ENCODE results near the gene POU6F2.

POU6F2 gene

DNA sequence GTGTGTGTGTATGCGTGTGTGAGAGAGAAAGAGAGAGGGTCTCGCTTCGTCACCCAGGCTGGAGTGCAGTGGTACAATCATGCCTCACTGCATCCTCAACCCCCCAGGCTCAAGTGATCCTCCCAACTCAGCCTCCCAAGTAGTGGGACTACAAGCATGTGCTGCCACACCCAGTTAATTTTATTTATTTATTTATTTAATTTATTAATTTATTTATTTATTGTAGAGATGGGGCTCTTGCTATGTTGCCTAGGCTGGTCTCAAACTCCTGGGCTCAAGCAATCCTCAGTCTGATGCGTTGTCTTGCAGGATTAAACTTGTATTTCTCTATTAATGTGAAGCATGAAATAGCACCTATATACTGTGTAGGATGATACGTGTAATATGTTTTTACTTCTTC, 21.8 kb upstream of the POU6F2 start:
- no CpG with 5 or more reads among the region's 5 CpGs for WGBS, 2 donors (ENCODE audit: extremely low coverage in 2 of 2, insufficient read length in 2 of 2, insufficient replicate concordance in 1 of 2)
- Histone ChIP-seq H2BK120ac (ENCODE audit: low read depth, low read length) (no peak overlapping the region), H3K4ac (ENCODE audit: low read length) (no peak overlapping the region), H3K18ac (ENCODE audit: low read length) (no peak overlapping the region), H2BK12ac (ENCODE audit: low read length) (no peak overlapping the region), H2BK15ac (ENCODE audit: low read length) (no peak overlapping the region), H2AFZ (ENCODE audit: low read length) (no peak overlapping the region), H4K91ac (ENCODE audit: low read depth, low read length, poor library complexity) (no peak overlapping the region), H3K23ac (ENCODE audit: low read depth, low read length, poor library complexity) (no peak overlapping the region), H4K8ac (ENCODE audit: low read depth, low read length) (no peak overlapping the region), H3K79me1 (ENCODE audit: low read depth, low read length) (no peaks in the 10 kb centered on the region), H3K4me2 (ENCODE audit: insufficient read depth, low read length, poor library complexity, severe bottlenecking) (no peak overlapping the region), H3K4me3 (ENCODE audit: low read length in 2 of 2) (no peak overlapping the region), H3K9ac (ENCODE audit: low read depth, low read length, poor library complexity) (peak overlapping the region; percentile 44), H3K9me3 (replicated peaks in 1 of 2; ENCODE audit: control insufficient read depth in 2 of 2, insufficient read depth in 1 of 2, low read depth in 1 of 2, low read length in 2 of 2) (no peaks in the 10 kb centered on the region), H3K27ac (replicated peaks; ENCODE audit: low read length) (no peak overlapping the region), H2BK5ac (ENCODE audit: low read length) (no peak overlapping the region), H3K14ac (ENCODE audit: low read length) (no peak overlapping the region), H3K36me3 (replicated peaks in 1 of 2; ENCODE audit: control insufficient read depth in 2 of 2, insufficient read depth in 2 of 2, low read length in 2 of 2) (no peaks in the 10 kb centered on the region), H3K27me3 (ENCODE audit: control insufficient read depth in 3 of 3, insufficient read depth in 3 of 3, low read depth in 1 of 3, low read length in 3 of 3) (no peaks in the 10 kb centered on the region), H2AK5ac (ENCODE audit: low read depth, low read length) (no peak overlapping the region), H3K4me1 (ENCODE audit: control insufficient read depth in 2 of 2, insufficient read depth in 1 of 2, low read depth in 1 of 2, low read length in 2 of 2) (peaks cover 0 to 3% of the 10 kb centered on the region in 2 donors)
- no peak for DNase-seq (ENCODE audit: low spot score)

- Histone ChIP-seq H4K91ac (ENCODE audit: low read depth, low read length, poor library complexity) (no peak overlapping the region), H3K9me3 (replicated peaks in 1 of 2; ENCODE audit: control insufficient read depth in 2 of 2, insufficient read depth in 1 of 2, low read depth in 1 of 2, low read length in 2 of 2) (peaks cover 2 to 3% of the 10 kb centered on the region in 2 donors), H3K27me3 (ENCODE audit: control insufficient read depth in 3 of 3, insufficient read depth in 3 of 3, low read depth in 1 of 3, low read length in 3 of 3) (no peaks in the 10 kb centered on the region), H3K4me2 (ENCODE audit: insufficient read depth, low read length, poor library complexity, severe bottlenecking) (no peak overlapping the region), H2AK5ac (ENCODE audit: low read depth, low read length) (no peak overlapping the region), H4K8ac (ENCODE audit: low read depth, low read length) (no peak overlapping the region), H3K9ac (ENCODE audit: low read depth, low read length, poor library complexity) (no peak overlapping the region), H3K14ac (ENCODE audit: low read length) (no peak overlapping the region), H3K27ac (replicated peaks; ENCODE audit: low read length) (no peak overlapping the region), H3K4ac (ENCODE audit: low read length) (no peak overlapping the region), H2BK5ac (ENCODE audit: low read length) (no peak overlapping the region), H2AFZ (ENCODE audit: low read length) (no peak overlapping the region), H3K79me1 (ENCODE audit: low read depth, low read length) (no peaks in the 10 kb centered on the region), H3K18ac (ENCODE audit: low read length) (no peak overlapping the region), H2BK15ac (ENCODE audit: low read length) (no peak overlapping the region), H3K4me3 (ENCODE audit: low read length in 2 of 2) (no peak overlapping the region), H3K36me3 (replicated peaks in 1 of 2; ENCODE audit: control insufficient read depth in 2 of 2, insufficient read depth in 2 of 2, low read length in 2 of 2) (no peaks in the 10 kb centered on the region), H2BK12ac (ENCODE audit: low read length) (no peak overlapping the region), H3K23ac (ENCODE audit: low read depth, low read length, poor library complexity) (no peak overlapping the region), H2BK120ac (ENCODE audit: low read depth, low read length) (no peak overlapping the region), H3K4me1 (ENCODE audit: control insufficient read depth in 2 of 2, insufficient read depth in 1 of 2, low read depth in 1 of 2, low read length in 2 of 2) (no peaks in the 10 kb centered on the region)
- DNase-seq (ENCODE audit: low spot score), result no peak
- WGBS, 2 donors (ENCODE audit: extremely low coverage in 2 of 2, insufficient read length in 2 of 2, insufficient replicate concordance in 1 of 2), result 100% methylated on average over 1 of the region's 1 CpG; no CpG with 5 or more reads in 1 of the 2 donors
Observed at GRCh38 chr7:38962028-38962427, 15.7 kb upstream of the POU6F2 start.

GRCh38 chr7:38964921-38965320, 12.8 kb upstream of the POU6F2 start:
- Histone ChIP-seq H4K91ac (ENCODE audit: low read depth, low read length, poor library complexity) (no peak overlapping the region), H3K27ac (replicated peaks; ENCODE audit: low read length) (no peak overlapping the region), H4K8ac (ENCODE audit: low read depth, low read length) (no peak overlapping the region), H2AK5ac (ENCODE audit: low read depth, low read length) (no peak overlapping the region), H2AFZ (ENCODE audit: low read length) (no peak overlapping the region), H2BK12ac (ENCODE audit: low read length) (no peak overlapping the region), H3K4me3 (ENCODE audit: low read length in 2 of 2) (no peak overlapping the region), H3K4me2 (ENCODE audit: insufficient read depth, low read length, poor library complexity, severe bottlenecking) (no peak overlapping the region), H3K4me1 (ENCODE audit: control insufficient read depth in 2 of 2, insufficient read depth in 1 of 2, low read depth in 1 of 2, low read length in 2 of 2) (no peaks in the 10 kb centered on the region), H3K79me1 (ENCODE audit: low read depth, low read length) (no peaks in the 10 kb centered on the region), H3K27me3 (ENCODE audit: control insufficient read depth in 3 of 3, insufficient read depth in 3 of 3, low read depth in 1 of 3, low read length in 3 of 3) (no peaks in the 10 kb centered on the region), H3K23ac (ENCODE audit: low read depth, low read length, poor library complexity) (no peak overlapping the region), H3K36me3 (replicated peaks in 1 of 2; ENCODE audit: control insufficient read depth in 2 of 2, insufficient read depth in 2 of 2, low read length in 2 of 2) (no peaks in the 10 kb centered on the region), H2BK5ac (ENCODE audit: low read length) (no peak overlapping the region), H3K14ac (ENCODE audit: low read length) (no peak overlapping the region), H3K9me3 (replicated peaks in 1 of 2; ENCODE audit: control insufficient read depth in 2 of 2, insufficient read depth in 1 of 2, low read depth in 1 of 2, low read length in 2 of 2) (peaks cover 2 to 3% of the 10 kb centered on the region in 2 donors), H2BK120ac (ENCODE audit: low read depth, low read length) (no peak overlapping the region), H3K18ac (ENCODE audit: low read length) (no peak overlapping the region), H2BK15ac (ENCODE audit: low read length) (no peak overlapping the region), H3K4ac (ENCODE audit: low read length) (no peak overlapping the region), H3K9ac (ENCODE audit: low read depth, low read length, poor library complexity) (no peak overlapping the region)
- no peak for DNase-seq (ENCODE audit: low spot score)
- WGBS, 2 donors (ENCODE audit: extremely low coverage in 2 of 2, insufficient read length in 2 of 2, insufficient replicate concordance in 1 of 2), result no CpG with 5 or more reads among the region's 1 CpG

DNA sequence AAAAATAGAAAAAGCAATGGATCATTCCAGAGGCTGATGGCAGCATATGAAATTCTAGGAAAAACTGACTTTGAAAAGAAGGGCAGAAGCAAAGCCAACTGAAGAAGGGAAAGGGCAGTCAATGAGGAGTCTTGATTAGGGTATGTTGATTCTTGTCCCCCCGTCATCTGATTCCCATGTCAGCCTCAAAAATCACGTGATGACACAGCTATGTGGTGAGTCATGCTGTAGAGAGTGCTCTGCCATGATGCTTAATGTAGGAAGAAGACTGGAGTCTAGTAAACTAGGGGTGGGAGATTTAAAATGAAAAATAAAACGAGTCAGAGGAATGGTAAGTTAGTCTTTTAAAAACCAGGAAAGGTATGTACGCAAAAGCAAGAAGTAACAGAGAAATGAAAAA, 3.9 kb upstream of the POU6F2 start:
- no peak overlapping the region for H4K91ac ChIP-seq (ENCODE audit: low read depth, low read length, poor library complexity)
- H3K4me1 ChIP-seq (ENCODE audit: control insufficient read depth in 2 of 2, insufficient read depth in 1 of 2, low read depth in 1 of 2, low read length in 2 of 2), result peaks cover 9% of the 10 kb centered on the region in 2 donors
- H2AK5ac ChIP-seq (ENCODE audit: low read depth, low read length), result no peak overlapping the region
- no peak overlapping the region for H3K4me3 ChIP-seq (ENCODE audit: low read length in 2 of 2)
- H2BK120ac ChIP-seq (ENCODE audit: low read depth, low read length), result no peak overlapping the region
- no peak overlapping the region for H2BK12ac ChIP-seq (ENCODE audit: low read length)
- H3K23ac ChIP-seq (ENCODE audit: low read depth, low read length, poor library complexity), result no peak overlapping the region
- DNase-seq (ENCODE audit: low spot score), result no peak
- H3K27me3 ChIP-seq (ENCODE audit: control insufficient read depth in 3 of 3, insufficient read depth in 3 of 3, low read depth in 1 of 3, low read length in 3 of 3), result peaks cover 0 to 2% (median 0%) of the 10 kb centered on the region in 3 experiments
- H3K18ac ChIP-seq (ENCODE audit: low read length), result no peak overlapping the region
- no peak overlapping the region for H3K14ac ChIP-seq (ENCODE audit: low read length)
- WGBS, 2 donors (ENCODE audit: extremely low coverage in 2 of 2, insufficient read length in 2 of 2, insufficient replicate concordance in 1 of 2), result no CpG with 5 or more reads among the region's 4 CpGs
- no peak overlapping the region for H2BK15ac ChIP-seq (ENCODE audit: low read length)
- no peaks in the 10 kb centered on the region for H3K9me3 ChIP-seq (replicated peaks in 1 of 2; ENCODE audit: control insufficient read depth in 2 of 2, insufficient read depth in 1 of 2, low read depth in 1 of 2, low read length in 2 of 2)
- no peak overlapping the region for H3K4me2 ChIP-seq (ENCODE audit: insufficient read depth, low read length, poor library complexity, severe bottlenecking)
- no peak overlapping the region for H3K9ac ChIP-seq (ENCODE audit: low read depth, low read length, poor library complexity)
- H3K27ac ChIP-seq (replicated peaks; ENCODE audit: low read length), result no peak overlapping the region
- no peaks in the 10 kb centered on the region for H3K36me3 ChIP-seq (replicated peaks in 1 of 2; ENCODE audit: control insufficient read depth in 2 of 2, insufficient read depth in 2 of 2, low read length in 2 of 2)
- no peak overlapping the region for H2BK5ac ChIP-seq (ENCODE audit: low read length)
- H3K4ac ChIP-seq (ENCODE audit: low read length), result no peak overlapping the region
- peak overlapping the region; percentile 23 for H2AFZ ChIP-seq (ENCODE audit: low read length)
- no peaks in the 10 kb centered on the region for H3K79me1 ChIP-seq (ENCODE audit: low read depth, low read length)
- H4K8ac ChIP-seq (ENCODE audit: low read depth, low read length), result no peak overlapping the region

Data from neuronal stem cell (in vitro differentiated cells).